Hepatocyte (in vitro differentiated cells): ENCODE data around the gene ZBTB33. TPM values are rescaled to one million over a fixed set of nuclear protein-coding genes. Genes with fewer than 3 reads are reported as not detected.

Source experiments
- DNase-seq: peaks from one replicate; pipeline ENCODE4 v3.0.0-alpha.2; 2016; ENCODE audit warnings: low spot score
- H2AFZ ChIP-seq: fragments of 200-600 bp; sonication (generic); 2 replicates; pipeline ENCODE4 v1.6.0; 2016; ENCODE audit warnings: antibody characterized with exemption, mild to moderate bottlenecking
- H3K27ac ChIP-seq: fragments of 200-600 bp; sonication (generic); 2 replicates; pipeline ENCODE4 v1.5.1; 2016; ENCODE audit warnings: mild to moderate bottlenecking
- H3K27me3 ChIP-seq: fragments of 200-600 bp; sonication (generic); 2 replicates; pipeline ENCODE4 v1.6.1; 2016
- H3K36me3 ChIP-seq: fragments of 200-600 bp; sonication (generic); replicated peaks from 2 replicates; pipeline ENCODE4 v1.5.1; 2016; ENCODE audit warnings: low read depth; ENCODE audit not compliant: insufficient read depth
- H3K4me1 ChIP-seq: fragments of 200-600 bp; sonication (generic); 2 replicates; pipeline ENCODE4 v1.5.1; 2016; ENCODE audit warnings: mild to moderate bottlenecking, moderate library complexity; ENCODE audit not compliant: insufficient read depth
- H3K4me2 ChIP-seq: fragments of 200-600 bp; sonication (generic); 2 replicates; pipeline ENCODE4 v1.6.0; 2016
- H3K4me3 ChIP-seq: fragments of 200-600 bp; sonication (generic); 2 replicates; pipeline ENCODE4 v1.5.1; 2016; ENCODE audit warnings: mild to moderate bottlenecking
- H3K79me2 ChIP-seq: fragments of 200-600 bp; sonication (generic); 2 replicates; pipeline ENCODE4 v1.6.0; 2017; ENCODE audit warnings: mild to moderate bottlenecking
- H3K9me2 ChIP-seq: fragments of 200-600 bp; sonication (generic); replicated peaks from 2 replicates; pipeline ENCODE4 v1.6.0; 2017; ENCODE audit warnings: mild to moderate bottlenecking; ENCODE audit not compliant: insufficient read depth
- H3K9me3 ChIP-seq: fragments of 200-600 bp; sonication (generic); 2 replicates; pipeline ENCODE4 v1.5.1; 2016; ENCODE audit warnings: low read depth, mild to moderate bottlenecking
- H4K20me1 ChIP-seq: fragments of 200-600 bp; sonication (generic); 2 replicates; pipeline ENCODE4 v1.6.0; 2016; ENCODE audit warnings: mild to moderate bottlenecking; ENCODE audit not compliant: insufficient read depth, poor library complexity, severe bottlenecking
- EZH2 ChIP-seq: fragments of 200-600 bp; sonication (generic); IDR thresholded peaks from 2 replicates; pipeline ENCODE4 v1.6.1; 2016; ENCODE audit warnings: antibody characterized with exemption, mild to moderate bottlenecking, borderline replicate concordance
- EZH2phosphoT487 ChIP-seq: fragments of 200-600 bp; sonication (generic); IDR thresholded peaks from one replicate; pipeline ENCODE4 v1.6.1; 2018; ENCODE audit warnings: antibody characterized with exemption, mild to moderate bottlenecking, low read depth, moderate library complexity; ENCODE audit not compliant: unreplicated experiment, severe bottlenecking
- WGBS: methylation state at CpG from one replicate; pipeline ENCODE4 v1.1.6; 2016; ENCODE audit warnings: low lambda C conversion rate; ENCODE audit errors: missing lambda C conversion rate; 5-methylcytosine and 5-hydroxymethylcytosine counted together
- polyA plus RNA-seq: library from polyadenylated mRNA; unstranded; fragments of >200 nt; fragmentation: Nextera tagmentation; extraction: Ambion mirVana; gene quantifications from 2 replicates; pipeline ENCODE4 v1.2.1, GENCODE V29; 2016
- total RNA-seq: library from RNA; depleted of rRNA; stranded (reverse); fragments of >200 nt; gene quantifications from 2 replicates; pipeline ENCODE4 v1.2.3, GENCODE V29; 2014
- TF ChIP-seq, protein P1 (sequence below): fragments of 200-600 bp; sonication (generic); IDR thresholded peaks from 2 replicates; pipeline ENCODE4 v1.5.1; 2016; ENCODE audit warnings: antibody characterized with exemption, mild to moderate bottlenecking; ENCODE audit not compliant: poor library complexity

Gene ZBTB33
- total and polyA plus RNA-seq, 2 experiments from 2014 or later: 5.5 to 25.2 TPM

DNA sequence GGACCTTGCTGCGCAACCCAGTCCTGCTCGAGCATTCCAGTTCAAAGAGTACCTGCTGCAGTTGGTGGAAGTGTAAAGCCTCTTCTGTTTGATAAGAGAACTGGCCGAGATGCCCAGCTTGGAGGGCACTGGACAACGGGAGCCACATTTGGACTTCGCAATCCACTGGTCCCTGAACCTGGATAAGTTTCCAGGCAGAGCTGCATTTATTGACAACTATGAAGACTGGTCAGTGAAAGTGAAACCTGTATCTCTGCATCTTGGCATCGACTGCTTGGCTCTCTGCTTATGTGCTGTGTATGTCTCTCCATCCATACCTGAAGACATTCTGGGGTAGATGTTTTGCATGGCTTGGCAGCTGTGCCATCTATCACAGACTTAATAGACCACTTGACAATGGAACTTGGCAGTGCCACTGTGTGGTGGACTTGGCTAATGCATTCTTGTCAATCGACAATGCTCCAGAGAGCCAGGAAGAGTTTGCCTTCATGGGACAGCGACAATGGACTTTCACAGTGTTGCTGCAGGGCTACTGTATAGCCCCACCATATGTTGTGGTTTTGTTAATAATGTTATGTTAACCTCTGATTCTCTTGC lies 43.5 kb upstream of the ZBTB33 start:
- Histone ChIP-seq H3K9me2 (no peaks in the 10 kb centered on the region), H3K4me1 (no peaks in the 10 kb centered on the region), H3K27me3 (no peaks in the 10 kb centered on the region), H4K20me1 (no peaks in the 10 kb centered on the region), H3K4me2 (no peak overlapping the region), H3K27ac (no peak overlapping the region), H3K36me3 (no peaks in the 10 kb centered on the region), H2AFZ (no peak overlapping the region), H3K4me3 (no peak overlapping the region), H3K79me2 (no peaks in the 10 kb centered on the region), H3K9me3 (no peaks in the 10 kb centered on the region)
- TF ChIP-seq, protein P1, sequence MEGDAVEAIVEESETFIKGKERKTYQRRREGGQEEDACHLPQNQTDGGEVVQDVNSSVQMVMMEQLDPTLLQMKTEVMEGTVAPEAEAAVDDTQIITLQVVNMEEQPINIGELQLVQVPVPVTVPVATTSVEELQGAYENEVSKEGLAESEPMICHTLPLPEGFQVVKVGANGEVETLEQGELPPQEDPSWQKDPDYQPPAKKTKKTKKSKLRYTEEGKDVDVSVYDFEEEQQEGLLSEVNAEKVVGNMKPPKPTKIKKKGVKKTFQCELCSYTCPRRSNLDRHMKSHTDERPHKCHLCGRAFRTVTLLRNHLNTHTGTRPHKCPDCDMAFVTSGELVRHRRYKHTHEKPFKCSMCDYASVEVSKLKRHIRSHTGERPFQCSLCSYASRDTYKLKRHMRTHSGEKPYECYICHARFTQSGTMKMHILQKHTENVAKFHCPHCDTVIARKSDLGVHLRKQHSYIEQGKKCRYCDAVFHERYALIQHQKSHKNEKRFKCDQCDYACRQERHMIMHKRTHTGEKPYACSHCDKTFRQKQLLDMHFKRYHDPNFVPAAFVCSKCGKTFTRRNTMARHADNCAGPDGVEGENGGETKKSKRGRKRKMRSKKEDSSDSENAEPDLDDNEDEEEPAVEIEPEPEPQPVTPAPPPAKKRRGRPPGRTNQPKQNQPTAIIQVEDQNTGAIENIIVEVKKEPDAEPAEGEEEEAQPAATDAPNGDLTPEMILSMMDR: no peak
- no peak for DNase-seq
- WGBS: 84% methylated on average over 8 of the region's 8 CpGs

DNA sequence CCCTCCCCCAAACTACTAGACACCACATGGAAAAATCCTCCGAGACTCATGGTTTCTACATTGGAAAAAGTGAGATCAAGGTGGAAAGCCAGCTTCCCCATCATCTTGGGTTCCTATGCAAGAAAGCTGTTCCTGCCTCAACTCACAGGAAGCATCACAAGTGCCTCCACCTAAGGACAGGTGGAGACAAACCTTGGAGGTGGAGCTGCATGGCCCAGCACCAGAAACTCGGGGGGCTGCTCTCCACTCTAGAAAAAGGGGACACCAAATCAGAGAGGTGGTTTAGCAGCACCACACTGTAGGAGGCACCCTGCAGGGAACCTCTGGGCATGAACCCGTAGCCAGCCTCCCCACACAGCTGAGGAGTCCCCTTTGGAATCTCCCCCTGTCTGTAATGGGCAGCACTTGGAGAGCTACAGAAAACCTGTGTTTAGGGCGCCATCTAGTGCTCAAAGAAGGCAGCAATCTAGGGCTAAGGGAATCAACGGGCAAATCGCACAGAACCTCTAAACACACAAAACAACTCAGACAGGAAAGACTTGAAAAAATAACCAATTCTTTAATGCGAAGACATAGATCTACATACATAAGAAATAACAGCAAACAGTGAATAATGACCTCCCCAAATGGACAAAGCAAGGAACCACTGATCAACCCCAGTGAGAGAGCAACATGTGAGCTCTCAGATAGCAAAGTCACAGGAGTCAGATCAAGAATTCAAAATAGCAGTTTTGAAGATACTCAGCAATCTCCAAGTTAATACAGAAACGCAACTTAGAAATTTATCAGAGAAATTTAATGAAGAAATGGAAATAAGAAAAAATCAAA lies 37.0 kb upstream of the ZBTB33 start:
- no peaks in the 10 kb centered on the region for H3K4me1 ChIP-seq
- WGBS: 29% methylated on average over 8 of the region's 8 CpGs
- H3K9me2 ChIP-seq: no peaks in the 10 kb centered on the region
- no peaks in the 10 kb centered on the region for H3K36me3 ChIP-seq
- no peak overlapping the region for H2AFZ ChIP-seq
- H3K9me3 ChIP-seq: no peaks in the 10 kb centered on the region
- H3K27me3 ChIP-seq: no peaks in the 10 kb centered on the region
- DNase-seq: peak; percentile 63
- TF ChIP-seq, protein P1: peak; percentile 61
- TF ChIP-seq EZH2phosphoT487 (no peak), EZH2 (no peak)
- H3K79me2 ChIP-seq: no peaks in the 10 kb centered on the region
- no peaks in the 10 kb centered on the region for H4K20me1 ChIP-seq
- no peak overlapping the region for H3K4me2 ChIP-seq
- H3K4me3 ChIP-seq: no peak overlapping the region
- H3K27ac ChIP-seq: no peak overlapping the region

DNA sequence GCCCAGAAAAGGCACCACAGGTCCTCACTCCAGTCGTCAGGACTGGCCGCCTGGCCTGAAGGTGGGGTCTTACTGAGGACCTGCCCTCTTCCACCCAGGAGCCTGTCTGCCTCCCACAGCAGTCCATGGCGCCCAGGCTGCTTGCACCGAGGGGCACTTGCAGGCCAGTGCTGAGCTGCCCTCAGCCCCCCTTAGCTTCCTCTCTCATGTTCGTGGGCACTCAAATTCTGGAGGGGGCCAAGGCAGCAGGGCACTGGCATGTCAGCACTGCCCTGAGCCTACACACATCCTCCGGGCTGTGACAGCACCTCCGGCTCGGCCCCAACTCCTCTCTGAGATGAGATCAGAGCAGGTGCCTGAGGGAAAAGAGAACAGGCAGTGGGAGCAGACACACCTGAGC lies 27.2 kb upstream of the ZBTB33 start:
- Histone ChIP-seq H3K4me2 (no peak overlapping the region), H3K79me2 (no peaks in the 10 kb centered on the region), H3K9me2 (no peaks in the 10 kb centered on the region), H4K20me1 (no peaks in the 10 kb centered on the region), H3K4me1 (no peaks in the 10 kb centered on the region), H3K9me3 (no peaks in the 10 kb centered on the region), H3K4me3 (no peak overlapping the region), H2AFZ (no peak overlapping the region), H3K27ac (no peak overlapping the region), H3K36me3 (no peaks in the 10 kb centered on the region), H3K27me3 (no peaks in the 10 kb centered on the region)
- WGBS: 76% methylated on average over 7 of the region's 8 CpGs
- no peak for DNase-seq
- TF ChIP-seq EZH2phosphoT487 (no peak), EZH2 (no peak)
- TF ChIP-seq, protein P1: no peak
